Hepatocyte (in vitro differentiated cells): ENCODE results near the gene CES1.

ENCODE experiments used
- EZH2 ChIP-seq: fragments of 200-600 bp; sonication (generic); IDR thresholded peaks from 2 replicates; pipeline ENCODE4 v1.6.1; 2016; ENCODE audit warnings: antibody characterized with exemption, mild to moderate bottlenecking, borderline replicate concordance
- TF ChIP-seq, protein P1 (sequence below): fragments of 200-600 bp; sonication (generic); IDR thresholded peaks from 2 replicates; pipeline ENCODE4 v1.5.1; 2016; ENCODE audit warnings: antibody characterized with exemption, mild to moderate bottlenecking; ENCODE audit not compliant: poor library complexity

DNA sequence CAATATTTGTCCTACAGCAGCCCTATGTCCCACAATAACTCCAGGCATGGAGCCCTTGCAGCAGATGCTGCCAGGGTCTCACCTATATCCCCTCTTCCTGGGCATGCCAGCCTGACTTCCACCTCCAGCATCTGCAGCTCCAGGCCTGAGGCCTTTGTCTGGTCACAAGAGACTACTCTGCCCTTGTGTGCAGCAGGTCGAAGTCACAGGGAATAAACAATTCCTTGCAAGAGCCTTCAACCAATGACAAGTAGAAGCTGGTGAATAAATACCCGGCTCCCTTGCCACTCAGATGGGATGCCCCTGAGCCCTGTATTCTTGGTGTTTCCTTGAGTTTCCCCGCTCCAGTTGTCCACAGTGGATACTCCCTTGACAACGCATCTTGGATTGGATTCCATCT is 23.0 kb downstream of the CES1 start:
- TF ChIP-seq, protein P1, sequence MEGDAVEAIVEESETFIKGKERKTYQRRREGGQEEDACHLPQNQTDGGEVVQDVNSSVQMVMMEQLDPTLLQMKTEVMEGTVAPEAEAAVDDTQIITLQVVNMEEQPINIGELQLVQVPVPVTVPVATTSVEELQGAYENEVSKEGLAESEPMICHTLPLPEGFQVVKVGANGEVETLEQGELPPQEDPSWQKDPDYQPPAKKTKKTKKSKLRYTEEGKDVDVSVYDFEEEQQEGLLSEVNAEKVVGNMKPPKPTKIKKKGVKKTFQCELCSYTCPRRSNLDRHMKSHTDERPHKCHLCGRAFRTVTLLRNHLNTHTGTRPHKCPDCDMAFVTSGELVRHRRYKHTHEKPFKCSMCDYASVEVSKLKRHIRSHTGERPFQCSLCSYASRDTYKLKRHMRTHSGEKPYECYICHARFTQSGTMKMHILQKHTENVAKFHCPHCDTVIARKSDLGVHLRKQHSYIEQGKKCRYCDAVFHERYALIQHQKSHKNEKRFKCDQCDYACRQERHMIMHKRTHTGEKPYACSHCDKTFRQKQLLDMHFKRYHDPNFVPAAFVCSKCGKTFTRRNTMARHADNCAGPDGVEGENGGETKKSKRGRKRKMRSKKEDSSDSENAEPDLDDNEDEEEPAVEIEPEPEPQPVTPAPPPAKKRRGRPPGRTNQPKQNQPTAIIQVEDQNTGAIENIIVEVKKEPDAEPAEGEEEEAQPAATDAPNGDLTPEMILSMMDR, result no peak
- no peak for TF ChIP-seq EZH2
